Ovary (tissue), 3 donors: Measurements from ENCODE around the gene LHX6.

Experiments
- CTCF ChIP-seq, 3 donors: fragments of 450-650 bp in 2 of 3; fragments of 200-600 bp in 1 of 3; IDR thresholded peaks; one replicate each; pipeline versions ENCODE4 v1.5.1 to v1.8.0; 2016 to 2022; ENCODE audit warnings: antibody characterized with exemption in 3 of 3, mild to moderate bottlenecking in 1 of 3
- POLR2A ChIP-seq: fragments of 450-650 bp; IDR thresholded peaks from one replicate; pipeline ENCODE4 v1.6.1; 2017; ENCODE audit warnings: antibody characterized with exemption, mild to moderate bottlenecking, moderate library complexity
- donor health status: DM: no; HTN: no; CAD: no.

DNA sequence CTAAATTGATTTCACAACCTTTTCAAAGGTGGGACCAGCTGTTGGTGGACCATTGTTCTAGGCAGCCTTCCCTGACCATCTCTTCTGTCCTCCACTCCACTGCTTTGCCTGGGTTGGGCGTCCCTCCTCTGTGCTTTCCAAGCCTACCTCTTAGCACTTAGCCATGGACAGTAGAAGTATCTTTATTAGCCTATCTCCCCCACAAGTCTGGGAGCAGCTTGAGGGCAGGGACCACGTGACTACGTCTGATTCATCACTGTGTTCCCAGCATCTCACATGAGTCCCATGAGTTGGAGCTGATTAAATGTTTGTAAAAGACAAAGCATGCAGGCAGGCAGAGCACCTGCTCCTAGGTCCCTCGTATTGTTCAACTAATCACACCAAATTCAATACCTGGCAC is 48.1 kb downstream of the LHX6 start:
- TF ChIP-seq CTCF (IDR thresholded peaks at IDR 0.05) = no peak
- no peak for TF ChIP-seq POLR2A
